Effector memory CD4-positive, alpha-beta T cell (primary cell): ENCODE data around the gene CALD1.

ENCODE experiments used
- DNase-seq, 3 donors: peaks; one replicate each; pipeline ENCODE4 v3.0.0-alpha.2; 2020
- H3K27ac ChIP-seq: 2 replicates; pipeline ENCODE4 v1.7.0; 2013; ENCODE audit warnings: mild to moderate bottlenecking, low read length, moderate library complexity; ENCODE audit not compliant: insufficient read depth, poor library complexity, severe bottlenecking
- H3K27me3 ChIP-seq: replicated peaks from 2 replicates; pipeline ENCODE4 v1.7.0; 2013; ENCODE audit warnings: mild to moderate bottlenecking, low read length; ENCODE audit not compliant: insufficient read depth, control insufficient read depth, poor library complexity, severe bottlenecking
- H3K36me3 ChIP-seq: 2 replicates; pipeline ENCODE4 v1.7.0; 2013; ENCODE audit warnings: mild to moderate bottlenecking, low read length, moderate library complexity; ENCODE audit not compliant: control insufficient read depth, insufficient read depth
- H3K4me1 ChIP-seq: 2 replicates; pipeline ENCODE4 v1.7.0; 2013; ENCODE audit warnings: low read length, mild to moderate bottlenecking; ENCODE audit not compliant: control insufficient read depth, insufficient read depth, poor library complexity, severe bottlenecking
- H3K4me3 ChIP-seq: 2 replicates; pipeline ENCODE4 v1.7.0; 2013; ENCODE audit warnings: low read length, low read depth, mild to moderate bottlenecking; ENCODE audit not compliant: insufficient read depth, poor library complexity, severe bottlenecking
- H3K9me3 ChIP-seq: 2 replicates; pipeline ENCODE4 v1.7.0; 2013; ENCODE audit warnings: mild to moderate bottlenecking, low read length, moderate library complexity; ENCODE audit not compliant: control insufficient read depth

Gene CALD1

DNA sequence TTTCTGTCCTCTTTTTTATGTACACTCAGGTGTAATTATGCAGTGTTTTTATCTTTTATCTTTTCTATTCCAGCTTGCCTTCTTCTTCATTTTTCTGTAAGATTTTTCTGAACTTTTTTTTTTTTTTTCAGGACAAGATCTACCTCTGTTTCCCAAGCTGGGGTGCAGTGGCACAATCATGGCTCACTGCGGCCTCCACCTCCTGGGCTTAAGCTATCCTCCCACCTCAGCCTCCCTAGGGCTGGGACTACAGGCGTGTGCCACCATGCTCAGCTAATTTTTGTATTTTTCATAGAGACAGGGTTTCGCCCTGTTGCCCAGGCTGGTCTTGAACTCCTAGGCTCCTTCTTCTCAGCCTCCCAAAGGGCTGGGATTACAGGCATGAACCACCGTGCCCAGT lies 6.3 kb upstream of the CALD1 start:
- Histone ChIP-seq H3K27ac (no peak overlapping the region), H3K4me3 (no peak overlapping the region), H3K9me3 (no peaks in the 10 kb centered on the region), H3K27me3 (no peaks in the 10 kb centered on the region), H3K4me1 (no peaks in the 10 kb centered on the region), H3K36me3 (no peaks in the 10 kb centered on the region)
- no peak for DNase-seq

DNA sequence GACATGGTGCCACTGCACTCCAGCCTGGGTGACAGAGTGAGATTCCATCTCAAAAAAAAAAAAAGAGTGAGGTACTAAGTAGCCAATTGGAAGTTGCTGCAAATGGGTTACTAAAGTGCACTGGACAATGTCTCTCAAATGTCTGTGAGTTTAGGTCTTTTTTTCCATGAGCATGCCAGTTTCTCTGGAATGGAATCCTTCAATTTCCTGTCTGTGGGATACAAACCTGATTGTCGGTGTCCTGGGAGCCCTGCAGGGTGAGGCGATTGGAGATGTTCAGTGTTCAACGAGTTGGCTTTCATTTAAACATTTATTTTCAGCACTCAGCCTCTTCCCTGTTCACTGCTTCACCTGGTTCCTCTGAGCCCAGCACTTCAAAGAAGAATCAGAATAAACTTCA lies 5.3 kb upstream of the CALD1 start:
- no peaks in the 10 kb centered on the region for H3K27me3 ChIP-seq
- no peak for DNase-seq
- no peak overlapping the region for H3K27ac ChIP-seq
- H3K4me3 ChIP-seq, result no peak overlapping the region
- H3K36me3 ChIP-seq, result no peaks in the 10 kb centered on the region
- H3K9me3 ChIP-seq, result no peaks in the 10 kb centered on the region
- H3K4me1 ChIP-seq, result no peaks in the 10 kb centered on the region

DNA sequence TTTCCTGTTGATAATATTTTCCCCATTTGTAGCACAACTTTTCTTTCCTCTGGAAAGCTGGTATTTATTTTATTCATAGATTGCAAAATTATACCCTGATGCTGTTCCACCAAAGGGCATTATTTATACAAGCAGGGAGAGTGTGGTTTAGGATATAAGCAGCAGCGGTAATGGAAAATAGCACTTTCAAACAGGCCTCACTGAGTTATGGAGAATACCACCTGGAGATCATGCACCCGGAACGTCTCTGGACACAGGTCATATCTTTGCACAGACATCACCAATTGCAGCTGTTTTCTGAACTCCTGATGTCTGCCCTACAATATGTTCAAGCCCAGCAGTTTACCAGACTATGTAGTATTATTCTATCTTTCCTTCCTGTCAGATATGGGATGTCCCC lies 2.0 kb upstream of the CALD1 start:
- DNase-seq, result no peak
- no peaks in the 10 kb centered on the region for H3K36me3 ChIP-seq
- no peaks in the 10 kb centered on the region for H3K4me1 ChIP-seq
- H3K27ac ChIP-seq, result no peak overlapping the region
- H3K9me3 ChIP-seq, result no peaks in the 10 kb centered on the region
- no peaks in the 10 kb centered on the region for H3K27me3 ChIP-seq
- no peak overlapping the region for H3K4me3 ChIP-seq

DNA sequence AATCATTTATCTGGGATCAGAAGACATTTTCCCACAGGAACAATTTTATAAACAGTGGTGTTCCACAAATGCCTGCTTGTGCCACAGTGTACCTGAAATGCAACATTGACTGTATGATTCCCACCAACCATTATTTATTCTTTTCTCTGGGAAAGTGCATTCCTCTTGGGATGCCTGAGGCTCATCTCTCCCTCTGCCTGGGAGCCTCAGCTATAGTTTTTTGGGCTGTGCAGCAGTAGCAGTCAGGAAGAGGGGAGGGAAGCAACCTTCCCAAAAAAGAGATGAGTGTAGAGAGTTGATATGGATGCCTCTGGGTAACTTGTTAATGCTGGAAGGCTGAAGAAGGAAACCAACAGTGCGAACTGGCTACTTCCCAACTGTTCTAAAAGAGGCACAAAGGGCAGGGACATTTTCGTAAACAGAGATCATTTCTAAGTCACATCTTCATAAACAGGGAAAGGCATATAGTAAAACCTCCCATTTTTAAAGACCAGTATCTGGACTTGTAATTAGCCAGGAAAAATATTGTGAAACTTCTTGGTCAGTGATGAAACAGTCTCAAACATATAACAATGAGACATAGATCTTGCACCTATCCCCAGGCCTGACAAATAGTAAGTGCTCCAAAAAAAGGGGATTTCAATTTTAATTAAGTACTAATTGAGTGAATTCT lies 1.4 kb upstream of the CALD1 start:
- no peaks in the 10 kb centered on the region for H3K4me1 ChIP-seq
- H3K27ac ChIP-seq, result no peak overlapping the region
- no peaks in the 10 kb centered on the region for H3K27me3 ChIP-seq
- no peaks in the 10 kb centered on the region for H3K36me3 ChIP-seq
- no peak for DNase-seq
- no peak overlapping the region for H3K4me3 ChIP-seq
- H3K9me3 ChIP-seq, result no peaks in the 10 kb centered on the region

DNA sequence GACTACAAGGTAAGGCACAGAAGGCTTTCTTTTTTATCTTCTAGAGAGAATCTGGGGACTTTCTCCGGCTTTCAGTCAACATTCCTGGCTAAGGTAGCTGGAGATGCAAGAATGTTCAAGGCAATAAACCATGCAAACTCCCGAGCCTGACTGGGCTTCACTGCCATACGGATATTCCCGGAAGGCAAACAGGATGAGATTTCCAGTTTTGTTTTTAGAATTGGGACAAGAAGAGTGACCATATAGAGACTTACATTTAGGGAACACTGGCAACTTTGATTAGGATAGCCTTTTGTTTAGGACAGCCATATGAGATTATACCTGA lies 269 bp downstream of the CALD1 start:
- H3K9me3 ChIP-seq, result no peaks in the 10 kb centered on the region
- no peak overlapping the region for H3K4me3 ChIP-seq
- no peaks in the 10 kb centered on the region for H3K27me3 ChIP-seq
- H3K27ac ChIP-seq, result no peak overlapping the region
- no peaks in the 10 kb centered on the region for H3K4me1 ChIP-seq
- no peaks in the 10 kb centered on the region for H3K36me3 ChIP-seq
- no peak for DNase-seq

DNA sequence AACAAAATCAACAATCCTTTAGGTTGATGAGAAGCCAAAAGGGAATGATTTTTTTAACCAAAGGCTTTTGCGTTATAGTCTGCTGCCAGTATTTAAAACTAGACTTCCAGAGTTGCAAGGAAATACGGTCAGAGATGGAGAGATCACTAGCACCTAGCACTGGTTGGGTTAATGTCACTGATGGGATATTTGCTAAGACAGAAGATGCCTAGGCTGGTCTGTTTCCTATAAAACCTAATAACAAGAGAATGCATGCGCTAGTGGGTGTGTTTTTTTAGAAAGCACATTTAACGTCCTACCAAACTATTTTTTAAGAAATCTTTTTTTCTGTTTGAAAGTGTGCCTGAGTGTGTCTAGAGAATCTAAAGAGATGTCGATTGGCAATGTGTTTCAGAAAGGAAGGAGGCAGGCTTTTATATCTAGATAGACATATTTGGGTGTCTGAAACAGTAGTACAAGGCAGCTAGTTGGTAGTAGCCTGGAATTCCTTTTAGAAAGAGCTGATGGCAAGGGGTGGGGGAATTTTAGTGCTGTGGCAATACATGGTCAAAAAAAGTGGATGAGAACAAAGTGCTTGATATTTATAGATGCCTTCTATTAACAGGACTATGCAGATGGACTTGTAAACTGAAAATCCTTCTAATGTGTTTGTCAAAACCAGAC lies 863 bp downstream of the CALD1 start:
- Histone ChIP-seq H3K4me1 (no peaks in the 10 kb centered on the region), H3K4me3 (no peak overlapping the region), H3K9me3 (no peaks in the 10 kb centered on the region), H3K36me3 (no peaks in the 10 kb centered on the region), H3K27me3 (no peaks in the 10 kb centered on the region), H3K27ac (no peak overlapping the region)
- no peak for DNase-seq

DNA sequence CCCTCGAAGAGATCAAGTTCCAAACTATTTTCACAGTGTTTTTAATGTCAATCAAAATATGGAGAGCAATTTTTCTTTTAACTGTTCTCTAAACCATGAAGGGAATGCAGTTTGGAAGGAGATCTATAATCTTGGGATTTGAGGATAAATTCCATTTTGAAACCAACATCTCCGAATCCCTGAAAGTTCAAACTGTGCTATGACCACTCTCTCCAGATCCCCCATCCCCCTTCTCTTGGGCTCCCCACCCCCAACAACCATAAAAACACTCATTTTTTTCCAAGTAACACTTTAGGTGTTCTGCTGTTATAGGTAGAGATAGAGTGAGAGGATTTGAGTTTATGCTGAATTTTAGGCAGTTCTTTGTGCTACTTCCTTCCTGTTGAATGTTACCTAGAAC lies 1.7 kb downstream of the CALD1 start:
- Histone ChIP-seq H3K4me3 (no peak overlapping the region), H3K4me1 (no peaks in the 10 kb centered on the region), H3K36me3 (no peaks in the 10 kb centered on the region), H3K27me3 (no peaks in the 10 kb centered on the region), H3K27ac (no peak overlapping the region), H3K9me3 (no peaks in the 10 kb centered on the region)
- DNase-seq, result no peak

DNA sequence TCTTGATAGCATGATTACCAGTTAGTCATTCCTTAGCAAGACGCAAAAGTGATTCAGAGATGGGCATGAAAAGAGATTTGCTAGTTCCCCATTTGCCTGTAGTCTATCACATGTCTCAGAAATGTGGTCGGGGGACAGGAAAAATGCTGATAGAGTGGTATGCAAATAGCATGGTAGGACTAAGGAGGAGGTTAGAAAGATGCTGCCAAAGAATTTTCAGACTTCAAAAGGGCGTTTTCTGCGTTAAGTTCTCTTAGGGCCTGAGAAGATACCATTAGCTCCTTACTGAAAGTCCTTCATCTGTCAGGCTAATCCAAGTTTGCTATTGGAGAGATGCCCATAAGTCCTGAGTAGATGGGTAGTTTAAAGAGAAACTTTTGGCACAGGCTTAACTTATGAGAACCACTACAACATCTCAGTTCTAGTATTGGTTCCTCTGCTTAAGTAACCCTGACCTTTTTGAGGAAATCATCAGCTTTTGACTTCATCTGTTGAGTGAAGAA lies 2.7 kb downstream of the CALD1 start:
- Histone ChIP-seq H3K36me3 (no peaks in the 10 kb centered on the region), H3K27me3 (no peaks in the 10 kb centered on the region), H3K4me3 (no peak overlapping the region), H3K27ac (no peak overlapping the region), H3K4me1 (no peaks in the 10 kb centered on the region), H3K9me3 (no peaks in the 10 kb centered on the region)
- no peak for DNase-seq

DNA sequence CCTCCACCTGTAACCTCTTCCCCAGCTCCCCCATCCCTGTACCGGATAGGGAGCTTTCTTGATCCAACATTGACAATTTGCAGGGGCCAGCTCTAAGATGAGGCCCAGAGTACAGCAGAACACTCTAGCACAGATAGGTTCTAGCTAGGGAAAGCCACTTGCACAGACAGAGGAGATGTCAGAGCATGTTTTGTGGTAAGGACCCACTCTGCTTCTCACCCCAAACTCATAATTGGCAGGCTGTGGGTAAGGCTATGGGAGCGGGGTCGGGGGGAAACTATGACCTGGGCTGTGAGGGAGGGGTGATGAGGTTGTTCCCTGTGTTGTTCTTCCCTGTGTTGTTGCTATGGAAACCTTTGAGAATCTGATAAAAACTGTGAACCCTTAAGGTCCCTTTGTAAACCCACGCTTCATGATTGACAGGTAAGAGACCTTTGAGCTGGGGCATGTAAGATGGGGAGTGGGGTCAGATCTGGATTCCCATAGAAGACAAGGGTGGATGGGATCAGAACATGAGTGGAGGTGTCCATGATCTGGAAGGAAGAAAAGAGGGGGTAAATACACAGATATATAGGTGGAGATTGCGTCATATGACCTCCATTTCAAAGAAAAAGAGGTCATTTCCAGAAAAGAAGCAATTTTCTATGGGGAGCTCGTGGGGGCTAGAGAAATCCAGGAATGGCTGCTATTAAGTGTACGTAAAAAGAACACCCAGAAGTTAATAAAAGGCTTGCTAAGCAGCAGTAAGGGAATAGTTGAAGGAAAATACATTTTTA lies 4.0 kb downstream of the CALD1 start:
- H3K36me3 ChIP-seq, result no peaks in the 10 kb centered on the region
- no peaks in the 10 kb centered on the region for H3K27me3 ChIP-seq
- H3K4me1 ChIP-seq, result no peaks in the 10 kb centered on the region
- H3K4me3 ChIP-seq, result no peak overlapping the region
- DNase-seq, result no peak
- H3K27ac ChIP-seq, result no peak overlapping the region
- H3K9me3 ChIP-seq, result no peaks in the 10 kb centered on the region
